H9 (cell line): ENCODE measurements around the gene MS4A14. TPM values are rescaled to one million over a fixed set of nuclear protein-coding genes. Genes with fewer than 3 reads are reported as not detected.

Experiments used
- DNase-seq: peaks from one replicate; pipeline ENCODE4 v3.0.0-alpha.2; 2017
- H2AFZ ChIP-seq: one replicate; pipeline ENCODE4 v1.6.1; 2013; ENCODE audit warnings: mild to moderate bottlenecking, low read length, control low read depth, moderate library complexity
- H2AK5ac ChIP-seq: 2 replicates; pipeline ENCODE4 v1.6.1; 2013; ENCODE audit warnings: low read length, control low read depth, mixed read lengths; ENCODE audit not compliant: insufficient read length
- H2BK120ac ChIP-seq: one replicate; pipeline ENCODE4 v1.6.1; 2013; ENCODE audit warnings: low read depth, mild to moderate bottlenecking, low read length, control low read depth, inconsistent platforms; ENCODE audit not compliant: poor library complexity, severe bottlenecking
- H2BK12ac ChIP-seq: 2 replicates; pipeline ENCODE4 v1.6.1; 2013; ENCODE audit warnings: low read length, control low read depth, mixed read lengths, low read depth; ENCODE audit not compliant: insufficient read length
- H2BK15ac ChIP-seq: 2 replicates; pipeline ENCODE4 v1.6.1; 2013; ENCODE audit warnings: low read depth, low read length, control low read depth
- H2BK20ac ChIP-seq: one replicate; pipeline ENCODE4 v1.6.1; 2013; ENCODE audit warnings: low read depth, mild to moderate bottlenecking, low read length, control low read depth, inconsistent platforms; ENCODE audit not compliant: poor library complexity, severe bottlenecking
- H2BK5ac ChIP-seq: 2 replicates; pipeline ENCODE4 v1.6.1; 2013; ENCODE audit warnings: low read length, control low read depth, mixed read lengths; ENCODE audit not compliant: insufficient read length
- H3K14ac ChIP-seq: 2 replicates; pipeline ENCODE4 v1.6.1; 2013; ENCODE audit warnings: low read length, control low read depth; ENCODE audit not compliant: insufficient read depth
- H3K18ac ChIP-seq: 2 replicates; pipeline ENCODE4 v1.6.1; 2013; ENCODE audit warnings: low read depth, mild to moderate bottlenecking, mixed read lengths, low read length, control low read depth; ENCODE audit not compliant: insufficient read length
- H3K23ac ChIP-seq: 2 replicates; pipeline ENCODE4 v1.6.1; 2013; ENCODE audit warnings: low read length, control low read depth, mixed read lengths, low read depth; ENCODE audit not compliant: insufficient read length
- H3K23me2 ChIP-seq: 2 replicates; pipeline ENCODE4 v1.6.1; 2013; ENCODE audit warnings: low read depth, mild to moderate bottlenecking, mixed read lengths, low read length, control low read depth; ENCODE audit not compliant: insufficient read length, poor library complexity, severe bottlenecking
- H3K27ac ChIP-seq: 2 replicates; pipeline ENCODE4 v1.5.1; 2013; ENCODE audit warnings: low read length, control low read depth, mixed read lengths, low read depth; ENCODE audit not compliant: insufficient read length
- H3K27me3 ChIP-seq: 2 replicates; pipeline ENCODE4 v1.6.1; 2013; ENCODE audit warnings: low read length, control low read depth, inconsistent platforms; ENCODE audit not compliant: insufficient read depth
- H3K4ac ChIP-seq: 2 replicates; pipeline ENCODE4 v1.6.1; 2013; ENCODE audit warnings: low read depth, mild to moderate bottlenecking, control low read depth, inconsistent platforms, low read length, moderate library complexity
- H3K4me1 ChIP-seq: 2 replicates; pipeline ENCODE4 v1.6.1; 2013; ENCODE audit warnings: low read length, control low read depth, inconsistent platforms; ENCODE audit not compliant: insufficient read depth
- H3K4me2 ChIP-seq: 2 replicates; pipeline ENCODE4 v1.6.1; 2013; ENCODE audit warnings: low read length, control low read depth, mixed read lengths; ENCODE audit not compliant: insufficient read length, insufficient read depth
- H3K56ac ChIP-seq: 2 replicates; pipeline ENCODE4 v1.6.1; 2013; ENCODE audit warnings: low read depth, mild to moderate bottlenecking, mixed read lengths, low read length, control low read depth; ENCODE audit not compliant: insufficient read length
- H3K79me1 ChIP-seq: 2 replicates; pipeline ENCODE4 v1.6.1; 2013; ENCODE audit warnings: low read depth, mild to moderate bottlenecking, moderate library complexity, low read length, control low read depth, inconsistent platforms; ENCODE audit not compliant: insufficient read depth, poor library complexity, severe bottlenecking
- H3K79me2 ChIP-seq: 2 replicates; pipeline ENCODE4 v1.6.1; 2013; ENCODE audit warnings: low read length, control low read depth, inconsistent platforms; ENCODE audit not compliant: insufficient read depth
- H3K9ac ChIP-seq: 2 replicates; pipeline ENCODE4 v1.6.1; 2013; ENCODE audit warnings: low read length, control low read depth, mixed read lengths; ENCODE audit not compliant: insufficient read length; ENCODE audit errors: extremely low read depth
- H3K9me3 ChIP-seq: one replicate; pipeline ENCODE4 v1.6.1; 2013; ENCODE audit warnings: low read depth, low read length, inconsistent platforms; ENCODE audit not compliant: control insufficient read depth
- H3T11ph ChIP-seq: one replicate; pipeline ENCODE4 v1.6.1; 2013; ENCODE audit warnings: mild to moderate bottlenecking, low read length, control low read depth, inconsistent platforms
- H4K20me1 ChIP-seq: one replicate; pipeline ENCODE4 v1.6.1; 2013; ENCODE audit not compliant: control insufficient read depth, insufficient read length, insufficient read depth
- H4K5ac ChIP-seq: 2 replicates; pipeline ENCODE4 v1.6.1; 2013; ENCODE audit warnings: low read depth, mild to moderate bottlenecking, mixed read lengths, low read length, control low read depth; ENCODE audit not compliant: insufficient read length
- H4K8ac ChIP-seq: replicated peaks from 2 replicates; pipeline ENCODE4 v1.6.1; 2013; ENCODE audit warnings: low read length, control low read depth, mixed read lengths, low read depth; ENCODE audit not compliant: insufficient read length
- H4K91ac ChIP-seq: 2 replicates; pipeline ENCODE4 v1.6.1; 2013; ENCODE audit warnings: low read depth, mild to moderate bottlenecking, moderate library complexity, mixed read lengths, low read length, control low read depth; ENCODE audit not compliant: insufficient read length
- H3K27ac Mint-ChIP-seq, 3 experiments: 2 replicates in 2 of 3; 3 replicates in 1 of 3; pipeline ENCODE4 v1.8.0; 2020 to 2021; ENCODE audit warnings: mixed read lengths in 3 of 3, mild to moderate bottlenecking in 1 of 3, moderate library complexity in 1 of 3
- H3K27me3 Mint-ChIP-seq: 2 replicates; pipeline ENCODE4 v1.8.0; 2021; ENCODE audit warnings: low read depth, mild to moderate bottlenecking, moderate library complexity, mixed read lengths
- H3K36me3 Mint-ChIP-seq, 3 experiments: 2 replicates in 2 of 3; 3 replicates in 1 of 3; pipeline ENCODE4 v1.8.0; 2020 to 2021; ENCODE audit warnings: low read depth in 3 of 3, mixed read lengths in 3 of 3; ENCODE audit not compliant: insufficient read depth in 1 of 3
- H3K4me1 Mint-ChIP-seq, 2 experiments: 2 replicates each; pipeline ENCODE4 v1.8.0; 2020; ENCODE audit warnings: mixed read lengths in 2 of 2
- H3K4me3 Mint-ChIP-seq, 2 experiments: 2 replicates in 1 of 2; 3 replicates in 1 of 2; pipeline ENCODE4 v1.8.0; 2020 to 2021; ENCODE audit warnings: mild to moderate bottlenecking in 2 of 2, mixed read lengths in 2 of 2, moderate library complexity in 1 of 2
- H3K9me3 Mint-ChIP-seq, 2 experiments: 2 replicates in 1 of 2; 3 replicates in 1 of 2; pipeline ENCODE4 v1.8.0; 2020; ENCODE audit warnings: mild to moderate bottlenecking in 2 of 2, mixed read lengths in 2 of 2, moderate library complexity in 1 of 2
- WGBS: extraction: QIAGEN DNeasy Blood & Tissue Kit; methylation state at CpG from one replicate; pipeline ENCODE4 v1.1.7; 2013; ENCODE audit warnings: missing lambda C conversion rate, low lambda C conversion rate, mixed read lengths; ENCODE audit not compliant: insufficient read length; ENCODE audit errors: extremely low coverage; 5-methylcytosine and 5-hydroxymethylcytosine counted together
- total RNA-seq: library from RNA; stranded (reverse); gene quantifications from 2 replicates; pipeline ENCODE4 v1.2.1, GENCODE V29; 2021
- TF ChIP-seq, protein P1 (sequence below): fragments of 200-600 bp; sonication (generic); conservative IDR thresholded peaks from 3 replicates; pipeline ENCODE4 v1.8.0; 2021; ENCODE audit warnings: antibody characterized with exemption, mild to moderate bottlenecking

Gene MS4A14
- total RNA-seq, 1 experiment from 2014 or later, result not detected

DNA sequence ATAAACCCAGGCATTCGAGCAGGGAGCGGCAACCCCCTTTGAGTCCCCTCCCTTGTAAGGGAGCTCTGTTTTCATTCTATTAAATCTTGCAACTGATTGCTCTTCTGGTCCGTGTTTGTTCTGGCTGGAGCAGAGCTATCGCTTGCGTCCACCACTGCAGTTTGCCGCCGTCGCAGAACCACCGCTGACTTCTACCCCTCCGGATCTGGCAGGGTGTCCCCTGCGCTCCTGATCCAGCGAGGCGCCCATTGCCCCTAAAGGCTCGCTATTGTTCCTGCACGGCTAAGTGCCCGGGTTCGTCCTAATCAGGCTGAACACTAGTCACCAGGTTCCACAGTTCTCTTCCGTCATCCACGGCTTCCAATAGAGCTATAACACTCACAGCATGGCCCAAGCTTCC is 28.4 kb upstream of the MS4A14 start:
- Histone ChIP-seq H2BK15ac (no peak overlapping the region), H2AFZ (no peak overlapping the region), H2BK120ac (no peak overlapping the region), H2BK20ac (peak overlapping the region; percentile 83), H4K5ac (no peak overlapping the region), H3K23me2 (no peaks in the 10 kb centered on the region), H3K23ac (no peak overlapping the region), H3K9ac (no peak overlapping the region), H4K91ac (no peak overlapping the region), H3K4ac (no peak overlapping the region), H4K8ac (no peak overlapping the region), H3T11ph (no peak overlapping the region), H2BK5ac (peak overlapping the region; percentile 62), H4K20me1 (no peaks in the 10 kb centered on the region), H3K4me2 (no peak overlapping the region), H3K4me1 (peaks cover 6% of the 10 kb centered on the region; the same call in 1 of the 2 replicates), H2AK5ac (no peak overlapping the region), H3K27ac (no peak overlapping the region), H3K14ac (no peak overlapping the region), H3K79me1 (no peaks in the 10 kb centered on the region), H3K9me3 (no peaks in the 10 kb centered on the region), H3K79me2 (no peaks in the 10 kb centered on the region), H3K18ac (peak overlapping the region; percentile 63), H2BK12ac (no peak overlapping the region), H3K27me3 (no peaks in the 10 kb centered on the region), H3K56ac (no peak overlapping the region)
- no peak overlapping the region for H3K4me3 Mint-ChIP-seq
- no peak for DNase-seq
- peaks cover 9 to 14% of the 10 kb centered on the region in 2 experiments; a peak in 4 of 5 replicates for H3K9me3 Mint-ChIP-seq
- peak overlapping the region; percentile 58 to 80 (median 65); a peak in 4 of 7 replicates for H3K27ac Mint-ChIP-seq
- TF ChIP-seq, protein P1, sequence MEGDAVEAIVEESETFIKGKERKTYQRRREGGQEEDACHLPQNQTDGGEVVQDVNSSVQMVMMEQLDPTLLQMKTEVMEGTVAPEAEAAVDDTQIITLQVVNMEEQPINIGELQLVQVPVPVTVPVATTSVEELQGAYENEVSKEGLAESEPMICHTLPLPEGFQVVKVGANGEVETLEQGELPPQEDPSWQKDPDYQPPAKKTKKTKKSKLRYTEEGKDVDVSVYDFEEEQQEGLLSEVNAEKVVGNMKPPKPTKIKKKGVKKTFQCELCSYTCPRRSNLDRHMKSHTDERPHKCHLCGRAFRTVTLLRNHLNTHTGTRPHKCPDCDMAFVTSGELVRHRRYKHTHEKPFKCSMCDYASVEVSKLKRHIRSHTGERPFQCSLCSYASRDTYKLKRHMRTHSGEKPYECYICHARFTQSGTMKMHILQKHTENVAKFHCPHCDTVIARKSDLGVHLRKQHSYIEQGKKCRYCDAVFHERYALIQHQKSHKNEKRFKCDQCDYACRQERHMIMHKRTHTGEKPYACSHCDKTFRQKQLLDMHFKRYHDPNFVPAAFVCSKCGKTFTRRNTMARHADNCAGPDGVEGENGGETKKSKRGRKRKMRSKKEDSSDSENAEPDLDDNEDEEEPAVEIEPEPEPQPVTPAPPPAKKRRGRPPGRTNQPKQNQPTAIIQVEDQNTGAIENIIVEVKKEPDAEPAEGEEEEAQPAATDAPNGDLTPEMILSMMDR, result no peak
- WGBS, result no CpG with 5 or more reads among the region's 19 CpGs
- peaks cover 2 to 28% (median 12%) of the 10 kb centered on the region in 3 experiments; a peak in 5 of 7 replicates for H3K36me3 Mint-ChIP-seq
- peaks cover 42 to 59% of the 10 kb centered on the region in 2 experiments for H3K4me1 Mint-ChIP-seq
- no peaks in the 10 kb centered on the region; the same call in 1 of the 2 replicates for H3K27me3 Mint-ChIP-seq
